Vagina (tissue), 2 donors: ENCODE data around the gene ACSS1. TPM values are rescaled to one million over a fixed set of nuclear protein-coding genes. Genes with fewer than 3 reads are reported as not detected.
A peak's percentile ranks its signal among the peaks of the same experiment; 100 is the strongest.

Experiments
- DNase-seq, 2 donors: peaks; one replicate each; pipeline ENCODE4 v3.0.0-alpha.2; 2017; ENCODE audit errors: extremely low spot score in 2 of 2
- H3K27ac ChIP-seq: fragments of 200-600 bp; sonication (generic); one replicate; pipeline ENCODE4 v1.5.1; 2019
- H3K27me3 ChIP-seq: fragments of 200-600 bp; sonication (generic); one replicate; pipeline ENCODE4 v1.5.1; 2019
- H3K36me3 ChIP-seq, 2 donors: fragments of 200-600 bp; sonication (generic); one replicate each; pipeline ENCODE4 v1.5.1; 2017 to 2019
- H3K4me1 ChIP-seq: fragments of 200-600 bp; sonication (generic); one replicate; pipeline ENCODE4 v1.5.1; 2019
- H3K4me3 ChIP-seq, 2 donors: fragments of 200-600 bp; sonication (generic); 1 replicate in 1 of 2; 2 replicates in 1 of 2; pipeline ENCODE4 v1.5.1; 2016 to 2019
- H3K9me3 ChIP-seq: fragments of 200-600 bp; sonication (generic); one replicate; pipeline ENCODE4 v1.5.1; 2019
- CTCF ChIP-seq, 3 experiments: fragments of 450-650 bp in 2 of 3; fragments of 200-600 bp in 1 of 3; sonication (generic) in 1 of 3; IDR thresholded peaks; one replicate each; pipeline ENCODE4 v1.5.1; 2017 to 2019; ENCODE audit warnings: antibody characterized with exemption in 3 of 3, mild to moderate bottlenecking in 2 of 3, moderate library complexity in 2 of 3
- POLR2A ChIP-seq, 2 donors: fragments of 450-650 bp; IDR thresholded peaks; one replicate each; pipeline ENCODE4 v1.6.1; 2017; ENCODE audit warnings: antibody characterized with exemption in 2 of 2, mild to moderate bottlenecking in 2 of 2, moderate library complexity in 2 of 2
- POLR2AphosphoS5 ChIP-seq, 2 donors: sonication (generic); formaldehyde crosslinking; IDR thresholded peaks; one replicate each; pipeline ENCODE4 v1.9.0; 2017; ENCODE audit warnings: antibody characterized with exemption in 2 of 2, mild to moderate bottlenecking in 2 of 2, low read depth in 1 of 2; ENCODE audit not compliant: insufficient read depth in 1 of 2
- intact Hi-C: fragments of 100-400 bp; cut with DNase I; formaldehyde crosslinking; loops from one replicate; pipeline ENCODE4 v1.15.1; 2023
- total RNA-seq: library from RNA; depleted of rRNA; stranded (reverse); fragments of >200 nt; gene quantifications from one replicate; pipeline ENCODE4 v1.2.3, GENCODE V29; 2016

ACSS1 gene
- total RNA-seq, 1 donor from 2014 or later: 26.3 TPM

GRCh38 chr20:24990810-24991252, 67.1 kb downstream of the ACSS1 start:
- Histone ChIP-seq H3K9me3 (no peaks in the 10 kb centered on the region), H3K4me3 (no peak overlapping the region), H3K27me3 (no peaks in the 10 kb centered on the region), H3K36me3 (no peaks in the 10 kb centered on the region), H3K27ac (no peak overlapping the region), H3K4me1 (peaks cover 35% of the 10 kb centered on the region)
- intact Hi-C loops: loop anchor here (5.0 to 10.0 kb wide), 2 partner anchors 186 to 404 kb away; partner anchors contain the start of gene ABHD12
- peak in 1 of 2 donors; percentile 52 for DNase-seq
- TF ChIP-seq POLR2AphosphoS5 (IDR thresholded peaks at IDR 0.05; ENCODE audit: insufficient read depth in 1 of 2, low read depth in 1 of 2) (no peak), CTCF (IDR thresholded peaks at IDR 0.05) (no peak), POLR2A (IDR thresholded peaks at IDR 0.05) (no peak)

GRCh38 chr20:24989162-24989561, 68.8 kb downstream of the ACSS1 start:
- intact Hi-C loops: no loop called here
- TF ChIP-seq POLR2A (IDR thresholded peaks at IDR 0.05) (no peak), CTCF (IDR thresholded peaks at IDR 0.05) (no peak), POLR2AphosphoS5 (IDR thresholded peaks at IDR 0.05; ENCODE audit: insufficient read depth in 1 of 2, low read depth in 1 of 2) (no peak)
- DNase-seq: peak in 1 of 2 donors; percentile 16
- H3K4me3 ChIP-seq: no peak overlapping the region
- peaks cover 25% of the 10 kb centered on the region for H3K4me1 ChIP-seq
- no peak overlapping the region for H3K27ac ChIP-seq
- no peaks in the 10 kb centered on the region for H3K27me3 ChIP-seq
- H3K36me3 ChIP-seq: no peaks in the 10 kb centered on the region
- no peaks in the 10 kb centered on the region for H3K9me3 ChIP-seq

GRCh38 chr20:24987873-24988835, 69.8 kb downstream of the ACSS1 start:
- no peak overlapping the region for H3K27ac ChIP-seq
- H3K36me3 ChIP-seq: peaks cover 0 to 5% of the 10 kb centered on the region in 2 donors
- no peaks in the 10 kb centered on the region for H3K27me3 ChIP-seq
- TF ChIP-seq CTCF (IDR thresholded peaks at IDR 0.05): no peak
- no peak for TF ChIP-seq POLR2A (IDR thresholded peaks at IDR 0.05)
- TF ChIP-seq POLR2AphosphoS5 (IDR thresholded peaks at IDR 0.05; ENCODE audit: insufficient read depth in 1 of 2, low read depth in 1 of 2): no peak
- intact Hi-C loops: no loop called here
- no peak overlapping the region for H3K4me3 ChIP-seq
- H3K9me3 ChIP-seq: no peaks in the 10 kb centered on the region
- H3K4me1 ChIP-seq: peaks cover 17% of the 10 kb centered on the region
- DNase-seq: peak; percentile 61 to 69

- TF ChIP-seq CTCF (IDR thresholded peaks at IDR 0.05) (no peak), POLR2AphosphoS5 (IDR thresholded peaks at IDR 0.05; ENCODE audit: insufficient read depth in 1 of 2, low read depth in 1 of 2) (no peak), POLR2A (IDR thresholded peaks at IDR 0.05) (no peak)
- peaks cover 15% of the 10 kb centered on the region for H3K4me1 ChIP-seq
- H3K9me3 ChIP-seq: no peaks in the 10 kb centered on the region
- no peak overlapping the region for H3K27ac ChIP-seq
- H3K27me3 ChIP-seq: no peaks in the 10 kb centered on the region
- H3K36me3 ChIP-seq: peaks cover 0 to 13% of the 10 kb centered on the region in 2 donors
- DNase-seq: peak in 1 of 2 donors; percentile 58
- H3K4me3 ChIP-seq: no peak overlapping the region
- intact Hi-C loops: no loop called here
Measured at GRCh38 chr20:24987244-24987643, 70.7 kb downstream of the ACSS1 start.
